Keratinocyte (primary cell): Measurements from ENCODE around the gene CDC16.

Source experiments
- CTCF ChIP-seq, 3 experiments: IDR thresholded peaks in 1 of 3; conservative IDR thresholded peaks in 1 of 3; optimal IDR thresholded peaks in 1 of 3; 2 replicates in 2 of 3; 3 replicates in 1 of 3; pipeline versions ENCODE3 to v1.5.1; 2011; ENCODE audit warnings: low read length in 3 of 3, mild to moderate bottlenecking in 3 of 3, moderate library complexity in 2 of 3, control low read depth in 1 of 3, inconsistent platforms in 1 of 3; ENCODE audit not compliant: insufficient read depth in 2 of 3; ENCODE audit errors: extremely low read depth in 1 of 3
- EZH2 ChIP-seq: IDR thresholded peaks from one replicate; pipeline ENCODE4 v1.6.1; 2012; ENCODE audit warnings: inconsistent platforms, mild to moderate bottlenecking, low read length, moderate library complexity

- TF ChIP-seq CTCF (optimal IDR thresholded peaks at IDR 0.05 in 1 of 3, IDR thresholded peaks at IDR 0.05 in 1 of 3, conservative IDR thresholded peaks at IDR 0.05 in 1 of 3; ENCODE audit: extremely low read depth in 1 of 3, insufficient read depth in 2 of 3, low read length in 3 of 3) = no peak
- TF ChIP-seq EZH2 = no peak
Measured at GRCh38 chr13:114199954-114200353, 34.7 kb upstream of the CDC16 start.
